Duodenal mucosa (tissue), 2 donors: Measurements from ENCODE around the gene MED17.
A peak's percentile ranks its signal among the peaks of the same experiment; 100 is the strongest.

ENCODE experiments used
- H3K27ac ChIP-seq: one replicate; pipeline ENCODE4 v1.7.0; 2013; ENCODE audit warnings: low read depth, low read length
- H3K27me3 ChIP-seq, 2 donors: one replicate each; pipeline ENCODE4 v1.7.0; 2013; ENCODE audit warnings: low read length in 2 of 2, control low read depth in 1 of 2; ENCODE audit not compliant: insufficient read depth in 2 of 2, control insufficient read depth in 1 of 2
- H3K36me3 ChIP-seq, 2 donors: one replicate each; pipeline ENCODE4 v1.7.0; 2013; ENCODE audit warnings: low read length in 2 of 2, control low read depth in 1 of 2; ENCODE audit not compliant: insufficient read depth in 2 of 2, control insufficient read depth in 1 of 2
- H3K4me1 ChIP-seq, 2 donors: one replicate each; pipeline ENCODE4 v1.7.0; 2013; ENCODE audit warnings: low read length in 2 of 2, control low read depth in 1 of 2; ENCODE audit not compliant: insufficient read depth in 2 of 2, control insufficient read depth in 1 of 2
- H3K4me3 ChIP-seq, 2 donors: one replicate each; pipeline ENCODE4 v1.7.0; 2013; ENCODE audit warnings: low read length in 2 of 2, low read depth in 1 of 2
- H3K9ac ChIP-seq, 2 donors: one replicate each; pipeline ENCODE4 v1.7.0; 2013; ENCODE audit warnings: low read length in 2 of 2, low read depth in 1 of 2
- H3K9me3 ChIP-seq, 2 donors: one replicate each; pipeline ENCODE4 v1.7.0; 2013; ENCODE audit warnings: low read length in 2 of 2, control low read depth in 1 of 2; ENCODE audit not compliant: control insufficient read depth in 1 of 2

The MED17 gene, protein sequence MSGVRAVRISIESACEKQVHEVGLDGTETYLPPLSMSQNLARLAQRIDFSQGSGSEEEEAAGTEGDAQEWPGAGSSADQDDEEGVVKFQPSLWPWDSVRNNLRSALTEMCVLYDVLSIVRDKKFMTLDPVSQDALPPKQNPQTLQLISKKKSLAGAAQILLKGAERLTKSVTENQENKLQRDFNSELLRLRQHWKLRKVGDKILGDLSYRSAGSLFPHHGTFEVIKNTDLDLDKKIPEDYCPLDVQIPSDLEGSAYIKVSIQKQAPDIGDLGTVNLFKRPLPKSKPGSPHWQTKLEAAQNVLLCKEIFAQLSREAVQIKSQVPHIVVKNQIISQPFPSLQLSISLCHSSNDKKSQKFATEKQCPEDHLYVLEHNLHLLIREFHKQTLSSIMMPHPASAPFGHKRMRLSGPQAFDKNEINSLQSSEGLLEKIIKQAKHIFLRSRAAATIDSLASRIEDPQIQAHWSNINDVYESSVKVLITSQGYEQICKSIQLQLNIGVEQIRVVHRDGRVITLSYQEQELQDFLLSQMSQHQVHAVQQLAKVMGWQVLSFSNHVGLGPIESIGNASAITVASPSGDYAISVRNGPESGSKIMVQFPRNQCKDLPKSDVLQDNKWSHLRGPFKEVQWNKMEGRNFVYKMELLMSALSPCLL

GRCh38 chr11:93784145-93784934 lies at the start of gene MED17:
MED17 (plus strand) TSS chr11:93784282; CDS start chr11:93784514, 232 bp downstream.
- Histone ChIP-seq H3K27me3 (no peaks in the 10 kb centered on the region), H3K27ac (peak within 1 kb of the TSS; percentile 95), H3K9ac (peak within 1 kb of the TSS; percentile 95 to 96), H3K36me3 (peaks cover 0 to 11% of the 10 kb centered on the region in 2 donors), H3K4me3 (peak within 1 kb of the TSS; percentile 94 to 99), H3K9me3 (no peaks in the 10 kb centered on the region), H3K4me1 (peaks cover 21 to 33% of the 10 kb centered on the region in 2 donors)

GRCh38 chr11:93734427-93735222 lies 49.5 kb upstream of the MED17 start:
- peaks cover 71 to 83% of the 10 kb centered on the region in 2 donors for H3K36me3 ChIP-seq
- H3K4me3 ChIP-seq: no peak overlapping the region
- peaks cover 34 to 53% of the 10 kb centered on the region in 2 donors for H3K4me1 ChIP-seq
- no peak overlapping the region for H3K27ac ChIP-seq
- H3K9me3 ChIP-seq: no peaks in the 10 kb centered on the region
- no peaks in the 10 kb centered on the region for H3K27me3 ChIP-seq
- no peak overlapping the region for H3K9ac ChIP-seq

GRCh38 chr11:93735627-93736026 lies 48.5 kb upstream of the MED17 start:
- Histone ChIP-seq H3K36me3 (peaks cover 68 to 74% of the 10 kb centered on the region in 2 donors), H3K9me3 (no peaks in the 10 kb centered on the region), H3K27me3 (no peaks in the 10 kb centered on the region), H3K27ac (no peak overlapping the region), H3K4me3 (no peak overlapping the region), H3K4me1 (peaks cover 35 to 54% of the 10 kb centered on the region in 2 donors), H3K9ac (no peak overlapping the region)

DNA sequence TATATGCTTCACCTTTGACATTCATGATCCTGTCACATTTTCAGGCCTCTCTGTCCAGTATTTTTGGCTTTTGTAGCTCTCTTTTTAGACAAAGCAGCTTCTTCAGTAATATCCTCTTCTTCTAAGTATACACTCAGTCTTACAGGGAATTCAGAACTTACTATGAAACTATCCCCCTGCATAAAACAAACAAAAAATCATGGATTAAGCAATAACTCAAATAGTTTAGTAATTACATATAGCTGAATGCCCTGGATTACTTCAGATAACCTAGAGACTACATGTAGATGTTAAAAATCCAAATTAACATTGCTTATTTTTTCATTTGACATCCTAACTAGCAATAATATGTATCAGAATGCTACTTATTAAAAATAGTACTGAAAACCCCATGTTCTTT lies 48.0 kb upstream of the MED17 start:
- H3K27me3 ChIP-seq: no peaks in the 10 kb centered on the region
- no peak overlapping the region for H3K4me3 ChIP-seq
- peak overlapping the region in 1 of 2 donors; percentile 14 for H3K9ac ChIP-seq
- H3K9me3 ChIP-seq: no peaks in the 10 kb centered on the region
- peaks cover 35 to 54% of the 10 kb centered on the region in 2 donors for H3K4me1 ChIP-seq
- H3K36me3 ChIP-seq: peaks cover 63 to 71% of the 10 kb centered on the region in 2 donors
- H3K27ac ChIP-seq: no peak overlapping the region

- peak overlapping the region in 1 of 2 donors; percentile 91 for H3K4me3 ChIP-seq
- H3K9me3 ChIP-seq: no peaks in the 10 kb centered on the region
- H3K36me3 ChIP-seq: peaks cover 48 to 52% of the 10 kb centered on the region in 2 donors
- no peak overlapping the region for H3K27ac ChIP-seq
- H3K27me3 ChIP-seq: no peaks in the 10 kb centered on the region
- H3K4me1 ChIP-seq: peaks cover 32 to 49% of the 10 kb centered on the region in 2 donors
- H3K9ac ChIP-seq: no peak overlapping the region
These were observed 46.0 kb upstream of the MED17 start for GRCh38 chr11:93737904-93738612.

GRCh38 chr11:93738647-93739081 lies 45.4 kb upstream of the MED17 start:
- Histone ChIP-seq H3K27ac (no peak overlapping the region), H3K9ac (peak overlapping the region in 1 of 2 donors; percentile 24), H3K27me3 (no peaks in the 10 kb centered on the region), H3K4me1 (peaks cover 37 to 49% of the 10 kb centered on the region in 2 donors), H3K36me3 (peaks cover 44 to 54% of the 10 kb centered on the region in 2 donors), H3K4me3 (peak overlapping the region; percentile 75 to 91), H3K9me3 (no peaks in the 10 kb centered on the region)

DNA sequence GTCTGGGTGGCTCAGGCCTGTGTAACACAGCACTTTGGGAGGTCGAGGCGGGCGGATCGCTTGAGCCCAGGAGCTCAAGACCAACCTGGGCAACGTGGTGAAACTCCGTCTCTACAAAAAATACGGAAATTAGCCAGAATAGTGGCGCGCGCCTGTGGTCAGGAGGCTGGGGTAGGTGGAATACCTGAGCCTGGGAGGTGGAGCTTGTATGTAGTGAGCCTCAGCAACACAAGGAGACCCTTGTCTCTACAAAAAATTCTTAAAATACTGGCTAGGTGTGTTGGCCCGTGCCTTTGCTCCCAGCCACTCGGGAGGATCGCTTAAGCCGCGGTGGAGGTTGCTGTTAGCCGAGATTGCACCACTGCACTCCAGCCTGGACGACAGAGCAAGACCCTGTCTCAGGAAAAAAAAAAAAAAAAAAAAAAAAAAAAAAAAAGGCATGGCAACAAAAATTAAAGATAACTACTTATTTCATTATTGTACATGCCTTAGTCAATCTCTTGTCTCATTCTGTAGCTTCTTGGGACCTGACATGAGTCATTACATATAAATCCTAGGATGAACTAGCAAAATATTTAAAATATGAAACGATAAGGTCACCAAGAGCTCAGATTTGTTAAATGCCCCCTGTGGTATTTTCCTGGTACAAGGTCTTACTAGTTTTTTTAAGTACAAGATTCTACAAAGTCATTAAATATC lies 43.9 kb upstream of the MED17 start:
- peak overlapping the region; percentile 75 to 91 for H3K4me3 ChIP-seq
- H3K9ac ChIP-seq: peak overlapping the region; percentile 70 to 94

DNA sequence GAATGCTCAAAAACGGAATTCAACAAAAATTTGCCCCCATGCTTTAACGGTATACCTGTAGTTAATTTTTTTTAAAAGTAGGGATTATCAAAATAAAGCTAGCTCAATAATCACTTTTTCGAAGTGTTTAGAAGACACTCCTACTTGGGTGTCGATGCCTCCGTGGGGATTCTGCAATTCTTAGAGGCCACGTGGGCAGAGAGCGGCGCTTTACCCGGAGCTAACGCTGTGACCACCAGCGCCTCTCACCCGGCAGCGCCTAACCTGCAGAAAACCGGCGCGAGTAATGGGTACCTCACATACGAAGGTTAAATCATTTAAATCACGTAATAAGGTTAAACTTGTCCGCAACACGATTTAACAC lies 43.4 kb upstream of the MED17 start:
- Histone ChIP-seq H3K4me3 (peak overlapping the region; percentile 75 to 91), H3K27ac (peak overlapping the region; percentile 83), H3K27me3 (no peaks in the 10 kb centered on the region), H3K9ac (peak overlapping the region; percentile 70 to 94), H3K36me3 (peaks cover 28 to 38% of the 10 kb centered on the region in 2 donors), H3K4me1 (peaks cover 38 to 53% of the 10 kb centered on the region in 2 donors), H3K9me3 (no peaks in the 10 kb centered on the region)

More for the DNA sequence above, 43.9 kb upstream of the MED17 start:
- Histone ChIP-seq H3K36me3 (peaks cover 33 to 43% of the 10 kb centered on the region in 2 donors), H3K9me3 (no peaks in the 10 kb centered on the region), H3K27ac (no peak overlapping the region), H3K27me3 (no peaks in the 10 kb centered on the region), H3K4me1 (peaks cover 38 to 53% of the 10 kb centered on the region in 2 donors)
